ENCODE results near the gene UGDH.
"Not testable (repeated sequence)": the region's sequence is repeated elsewhere in the genome, so short reads cannot be mapped to it uniquely, and the experiment has no call there.

UGDH gene

GRCh38 chr4:39529534-39529933, 2.3 kb upstream of the UGDH start:
- no peak for DNase-seq

- DNase-seq, result peak in 6 of 56 donors; percentile 45 to 78 (median 60)
Measured at GRCh38 chr4:39528061-39528465, 824 bp upstream of the UGDH start.

DNA sequence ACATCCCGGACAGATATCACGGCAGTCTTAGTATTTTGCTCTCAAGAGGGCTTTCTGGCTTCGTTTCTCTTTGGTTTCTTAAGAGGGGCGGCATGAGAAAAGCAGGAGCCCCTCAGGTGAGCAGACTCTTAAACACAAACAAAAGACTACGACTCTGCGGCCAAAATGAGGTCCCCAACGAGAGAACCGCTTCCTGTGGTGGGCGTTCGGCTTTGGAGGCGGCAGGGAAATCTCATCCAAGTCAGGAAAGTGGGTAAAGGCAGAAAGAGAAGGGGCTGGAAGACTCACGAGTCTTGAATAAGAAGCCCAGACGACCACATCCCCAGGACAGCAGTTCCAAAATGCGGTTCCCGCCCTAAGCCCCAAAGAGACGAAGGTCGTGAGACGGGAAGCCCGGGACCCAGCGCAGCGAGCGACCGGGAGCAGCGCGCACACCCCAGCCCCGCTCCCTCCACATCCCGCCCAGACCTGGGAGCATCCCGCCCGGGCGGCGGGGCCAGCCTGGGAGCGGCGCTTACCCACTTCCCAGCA, 409 bp downstream of the UGDH start:
- DNase-seq, result peak in 9 of 56 donors; percentile 26 to 66 (median 37)

DNA sequence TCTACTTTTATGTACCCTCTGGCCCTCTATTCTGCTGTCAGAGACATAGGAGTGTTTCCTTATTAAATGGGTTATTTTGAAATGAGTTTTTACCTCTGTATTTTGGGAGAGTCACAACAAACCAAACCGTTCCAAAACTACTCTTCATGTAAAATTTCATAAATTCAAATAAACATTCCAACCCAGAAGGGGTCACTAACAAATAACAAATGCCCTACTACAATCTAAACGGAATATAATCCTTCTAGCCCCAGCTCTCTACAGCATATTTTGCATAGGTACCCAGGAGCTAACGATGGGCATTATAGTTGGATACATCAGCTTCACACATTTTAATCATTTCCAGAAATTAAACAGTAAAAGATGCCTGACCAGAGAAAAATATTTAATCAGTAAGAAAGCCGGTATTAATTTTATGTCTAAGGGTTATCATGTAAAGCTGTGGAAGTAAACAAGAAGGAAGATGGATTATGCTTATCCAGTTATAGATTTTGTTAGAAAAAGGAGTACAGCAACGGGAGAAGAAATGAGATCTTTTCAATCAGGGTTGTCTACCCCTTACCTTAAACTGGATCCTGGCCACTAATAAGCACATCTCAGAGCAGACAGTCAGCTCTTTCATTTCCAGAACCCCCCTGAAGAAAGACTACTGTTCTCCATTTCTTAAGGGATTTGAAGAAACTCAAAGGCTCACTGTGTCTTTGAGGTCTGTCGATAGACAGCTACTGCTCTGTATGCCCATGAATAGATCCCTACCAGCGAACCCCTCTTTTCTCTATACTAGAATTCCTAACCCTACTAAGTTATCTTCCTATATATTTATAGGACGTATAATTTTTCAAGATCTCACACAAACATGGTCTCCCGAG, 1.2 kb downstream of the UGDH start:
- DNase-seq, result no peak

GRCh38 chr4:39524161-39524957, 2.9 kb downstream of the UGDH start:
- DNase-seq, result no peak

- DNase-seq, result no peak
Measured at GRCh38 chr4:39522068-39522467, 5.2 kb downstream of the UGDH start.

- no peak for DNase-seq
Measured at GRCh38 chr4:39521253-39521919, 5.9 kb downstream of the UGDH start.

- no peak for DNase-seq
Measured at GRCh38 chr4:39518484-39518883, 8.8 kb downstream of the UGDH start.

DNA sequence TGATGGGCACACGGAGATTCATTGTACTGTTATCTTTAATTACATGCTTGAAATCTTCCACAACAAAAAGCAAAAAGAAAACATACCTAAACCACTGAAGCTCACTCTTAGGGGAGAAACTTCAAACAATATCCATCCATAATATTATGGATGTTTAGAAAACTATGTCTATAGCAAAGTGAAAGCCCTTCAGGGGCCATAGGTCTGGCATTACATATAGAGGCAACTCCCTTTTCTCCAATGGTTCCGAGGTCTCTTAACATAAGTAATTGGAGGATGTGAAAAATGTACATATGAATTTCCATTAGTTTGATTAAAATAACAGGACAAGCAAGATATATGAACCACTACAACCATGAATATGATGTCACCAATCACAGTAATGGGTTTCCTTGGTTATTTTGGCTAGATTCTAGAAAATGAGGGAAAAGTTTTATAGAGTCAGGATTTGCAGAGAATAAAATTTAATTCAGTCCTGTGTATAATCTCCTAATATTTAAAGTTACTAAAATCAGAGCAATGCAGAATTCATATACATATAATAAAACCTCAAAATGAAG, 10.8 kb downstream of the UGDH start:
- DNase-seq, result no peak

- DNase-seq, result not testable (repeated sequence)
Measured at GRCh38 chr4:39515669-39516401, 11.4 kb downstream of the UGDH start.

DNA sequence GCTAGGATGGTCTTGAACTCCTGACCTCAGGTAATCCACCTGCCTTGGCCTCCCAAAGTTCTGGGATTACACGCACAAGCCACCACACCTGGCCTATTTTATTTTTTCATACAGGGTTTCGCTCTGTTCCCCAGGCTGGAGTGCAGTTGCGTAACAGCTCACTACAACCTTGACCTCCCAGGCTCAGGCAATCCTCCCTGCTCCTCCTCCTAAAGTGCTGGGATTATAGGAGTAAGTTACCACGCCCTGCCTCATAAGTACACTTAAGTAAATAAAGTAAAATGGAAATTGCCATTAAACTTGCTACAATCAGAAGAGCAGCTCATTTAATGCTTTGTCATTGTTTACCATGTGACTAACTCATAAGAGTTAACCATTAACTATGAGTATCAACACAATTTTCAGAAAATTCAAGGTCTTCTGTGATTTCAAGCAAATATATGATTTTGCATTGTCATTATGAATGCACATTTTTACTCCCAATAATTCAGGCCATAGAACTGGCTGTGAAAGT, 12.3 kb downstream of the UGDH start:
- no peak for DNase-seq

GRCh38 chr4:39514266-39514665, 13.0 kb downstream of the UGDH start:
- DNase-seq, result not testable (repeated sequence)

GRCh38 chr4:39510348-39510929, 16.8 kb downstream of the UGDH start:
- DNase-seq, result no peak

- DNase-seq, result no peak
Measured at GRCh38 chr4:39505581-39505980, 21.7 kb downstream of the UGDH start.

DNA sequence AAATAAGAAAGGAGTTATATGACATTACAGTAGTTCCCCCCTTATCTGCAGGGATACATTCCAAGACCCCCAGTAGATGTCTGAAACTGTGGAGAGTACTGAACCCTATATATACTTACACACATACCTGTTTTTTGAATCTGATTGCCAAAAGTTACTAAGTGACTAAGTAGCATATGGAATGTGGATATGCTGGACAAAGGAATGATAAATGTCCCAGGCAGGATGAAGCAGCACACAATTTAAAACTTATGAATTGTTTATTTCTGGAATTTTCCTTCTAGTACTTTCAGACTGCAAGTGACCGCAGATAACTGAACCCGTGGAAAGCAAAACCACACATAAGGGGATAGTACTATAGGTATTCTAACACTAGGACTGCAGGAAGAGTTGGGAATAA, 22.7 kb downstream of the UGDH start:
- no peak for DNase-seq

DNA sequence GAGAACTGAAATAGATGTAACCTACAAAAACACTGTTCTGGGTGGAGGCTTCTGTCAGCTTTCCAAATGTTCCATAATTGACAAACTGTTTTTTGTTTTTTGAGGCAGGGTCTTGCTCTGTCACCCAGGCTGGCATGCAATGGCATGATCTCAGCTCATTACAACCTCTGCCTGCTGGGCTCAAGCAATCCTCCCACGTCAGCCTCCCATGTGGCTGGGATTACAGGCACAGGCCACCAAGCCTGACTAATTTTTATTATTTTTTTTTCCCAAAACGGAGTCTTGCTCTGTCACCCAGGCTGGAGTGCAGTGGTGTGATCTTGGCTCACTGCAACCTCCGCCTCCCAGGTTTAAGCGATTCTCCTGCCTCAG, 24.6 kb downstream of the UGDH start:
- not testable (repeated sequence) for DNase-seq

DNA sequence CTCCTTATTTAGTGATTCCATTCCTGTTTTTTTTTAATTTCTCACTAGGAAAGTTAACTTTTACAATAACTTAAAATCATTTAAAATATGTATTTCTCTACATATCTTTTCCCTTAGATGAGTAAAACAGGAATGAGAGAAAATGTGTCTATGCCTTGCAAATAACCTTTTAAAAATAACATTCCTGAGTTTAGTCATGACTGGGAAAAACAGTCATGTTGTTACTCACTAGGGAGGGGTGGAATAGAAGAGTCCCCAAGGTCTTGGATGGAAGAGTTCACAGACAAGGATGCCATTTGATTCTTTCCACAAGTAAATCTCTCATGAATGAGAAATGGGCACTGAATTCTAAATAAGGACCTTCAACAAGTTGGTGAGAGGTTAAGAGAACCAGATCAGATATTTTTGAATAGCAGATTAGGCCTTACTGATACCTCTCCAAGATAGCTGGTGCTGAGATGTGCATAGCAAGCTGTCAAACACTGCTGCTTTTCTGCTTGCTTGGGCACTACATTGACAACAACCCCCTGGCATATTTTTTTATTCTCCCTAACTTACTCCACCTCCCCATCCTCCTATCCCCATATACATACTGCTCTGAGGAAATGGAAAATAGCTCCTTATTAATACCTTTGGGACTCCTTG, 25.1 kb downstream of the UGDH start:
- no peak for DNase-seq

DNA sequence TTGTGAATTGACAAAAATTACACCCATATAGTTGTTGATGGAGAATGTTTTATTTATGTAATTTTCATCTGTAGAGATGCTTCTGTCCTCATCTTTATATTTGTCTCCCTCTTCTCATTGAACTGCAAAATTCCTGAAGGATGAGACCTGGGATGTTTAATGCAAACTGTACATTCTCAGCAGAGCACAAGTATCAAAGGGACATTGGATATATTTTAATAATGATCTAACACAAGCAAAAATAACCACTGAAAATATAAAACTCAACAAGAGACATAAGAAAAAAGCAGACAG, 28.6 kb downstream of the UGDH start:
- DNase-seq, result no peak

DNA sequence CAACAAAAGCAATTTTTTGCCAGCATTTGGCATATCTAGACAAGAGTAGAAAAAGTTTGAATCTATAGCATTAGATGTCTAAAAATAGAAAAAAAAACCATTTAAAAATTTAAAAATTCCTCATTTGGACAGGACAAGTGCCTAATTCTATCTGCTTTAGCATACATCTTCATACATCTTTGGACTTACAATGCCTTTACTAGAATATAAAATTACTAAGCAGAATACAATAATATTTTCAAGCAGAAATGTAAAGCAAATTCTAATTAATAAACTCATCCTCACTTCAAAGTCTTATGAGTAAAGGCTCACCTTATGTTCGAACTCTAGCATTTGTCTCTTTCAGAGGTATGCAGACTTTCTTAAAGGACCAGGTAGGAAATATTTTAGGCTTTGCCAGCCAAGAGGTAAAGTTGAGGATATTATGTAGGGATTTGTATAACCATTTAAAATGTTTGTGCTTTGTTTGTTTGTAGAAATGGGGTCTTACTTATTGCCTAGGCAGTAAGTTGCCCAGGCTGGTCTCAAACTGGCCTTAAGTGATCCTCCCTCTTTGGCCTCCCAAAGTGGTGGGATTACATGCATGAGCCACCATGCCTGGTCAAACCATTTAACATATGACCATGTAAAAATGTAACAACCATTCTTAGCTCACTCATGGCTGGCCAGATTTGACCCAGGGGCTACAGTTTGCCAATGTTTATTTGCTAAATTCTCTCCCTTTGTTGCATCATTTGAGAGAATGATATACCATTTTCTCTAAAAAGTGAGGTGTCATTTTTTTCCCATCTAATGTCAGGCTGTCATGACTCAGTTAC, 29.1 kb downstream of the UGDH start:
- no peak for DNase-seq

All from nucleus accumbens (tissue), 56 donors.